8988T (cell line): Measurements from ENCODE around the gene CLIC1.

Source experiments
- DNase-seq: peaks from one replicate; pipeline ENCODE4 v3.0.0; 2011

CLIC1 gene

GRCh38 chr6:31768363-31769257, 32.3 kb upstream of the CLIC1 start:
- DNase-seq = no peak

DNA sequence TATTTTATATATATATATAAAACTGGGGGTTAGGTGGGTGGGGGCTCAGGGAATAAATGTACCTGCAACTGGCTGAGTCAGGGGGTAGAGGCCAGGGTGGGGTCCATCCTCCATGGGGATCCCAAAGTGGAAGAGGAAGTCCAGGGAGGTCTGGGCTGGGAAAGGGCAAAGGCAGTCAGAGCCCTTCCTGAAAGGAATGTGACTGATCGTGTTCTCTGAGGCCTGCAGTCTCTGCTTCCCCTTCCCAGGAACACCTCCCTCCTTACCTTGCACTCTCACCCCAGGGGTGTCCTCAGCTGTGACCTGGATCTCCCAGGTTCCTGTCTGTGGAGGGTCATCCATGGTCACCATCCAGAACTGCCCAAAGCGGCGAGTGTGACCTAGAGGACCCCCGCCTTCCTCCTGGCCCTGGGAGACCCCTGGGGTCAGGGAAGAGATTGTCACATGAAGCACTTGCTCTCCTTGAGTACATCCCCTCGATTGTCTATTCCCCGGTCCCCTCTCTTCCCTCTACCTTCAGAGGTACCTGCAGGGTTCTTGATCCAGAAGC, 30.8 kb upstream of the CLIC1 start:
- no peak for DNase-seq

DNA sequence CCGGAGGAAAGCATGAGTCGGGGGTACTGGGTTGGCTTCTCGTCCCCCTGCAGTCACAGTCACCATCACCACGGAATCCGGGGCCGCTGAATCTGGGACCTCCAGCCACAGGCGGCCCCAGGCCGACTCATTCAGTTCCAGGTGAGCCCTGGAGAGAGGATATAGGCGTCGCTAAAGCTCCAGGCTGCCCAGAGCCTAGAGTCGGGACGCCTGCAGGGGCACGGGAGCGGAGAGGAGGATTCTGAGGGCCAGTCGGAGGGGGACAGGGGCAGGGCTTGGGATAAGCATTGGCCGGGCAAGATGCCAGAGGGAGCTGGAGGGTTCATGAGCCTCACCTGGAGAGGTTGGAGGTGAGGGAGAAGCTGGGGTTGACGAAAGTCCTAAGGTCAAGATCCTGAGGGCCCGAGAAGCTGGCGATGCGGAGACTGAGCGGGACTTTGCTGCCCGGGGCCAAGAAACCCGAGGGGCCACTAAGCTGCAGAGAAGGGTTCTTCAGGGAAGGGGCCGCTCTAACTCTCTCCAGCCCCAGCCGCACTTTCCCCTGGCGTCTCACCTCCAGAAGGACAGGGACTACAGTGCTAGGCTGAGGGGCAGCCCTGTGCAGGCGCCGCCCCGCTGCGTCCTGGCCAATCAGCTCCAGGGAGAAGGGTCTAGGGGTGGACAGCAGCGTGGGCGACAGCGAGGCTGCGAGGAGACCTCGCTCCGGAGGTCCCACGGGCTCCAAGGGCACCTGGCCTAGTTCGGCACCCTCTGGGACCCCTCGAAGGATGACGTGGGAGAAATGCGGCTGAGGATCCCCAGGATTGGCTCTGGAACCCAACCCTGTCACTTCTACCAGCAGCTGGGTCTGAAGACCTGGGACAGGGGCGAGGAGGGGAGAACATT, 29.8 kb upstream of the CLIC1 start:
- DNase-seq = no peak

- DNase-seq = no peak
These were observed 29.2 kb upstream of the CLIC1 start for GRCh38 chr6:31765559-31765909.

DNA sequence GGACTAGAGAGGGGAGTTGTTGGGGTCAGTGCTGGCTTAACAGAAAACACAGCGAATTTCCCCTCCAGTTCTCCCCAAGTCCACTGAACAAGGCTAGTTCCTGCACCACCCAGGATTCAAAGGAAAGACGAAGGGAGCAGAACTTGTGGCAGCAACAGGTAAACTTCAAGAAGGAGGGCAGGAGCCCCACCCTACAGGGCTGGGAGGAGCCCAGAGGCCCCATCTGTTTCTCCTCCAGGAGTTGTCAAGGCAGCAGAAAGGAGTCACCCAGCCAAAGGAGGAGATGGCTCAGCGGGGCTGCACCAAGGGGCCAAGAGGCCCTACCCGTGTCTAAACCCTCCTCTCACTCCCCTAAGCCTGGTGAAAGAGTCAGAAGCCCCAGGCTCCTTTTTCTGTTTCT, 27.9 kb upstream of the CLIC1 start:
- DNase-seq = no peak

GRCh38 chr6:31763619-31763940, 27.2 kb upstream of the CLIC1 start:
- DNase-seq = no peak

DNA sequence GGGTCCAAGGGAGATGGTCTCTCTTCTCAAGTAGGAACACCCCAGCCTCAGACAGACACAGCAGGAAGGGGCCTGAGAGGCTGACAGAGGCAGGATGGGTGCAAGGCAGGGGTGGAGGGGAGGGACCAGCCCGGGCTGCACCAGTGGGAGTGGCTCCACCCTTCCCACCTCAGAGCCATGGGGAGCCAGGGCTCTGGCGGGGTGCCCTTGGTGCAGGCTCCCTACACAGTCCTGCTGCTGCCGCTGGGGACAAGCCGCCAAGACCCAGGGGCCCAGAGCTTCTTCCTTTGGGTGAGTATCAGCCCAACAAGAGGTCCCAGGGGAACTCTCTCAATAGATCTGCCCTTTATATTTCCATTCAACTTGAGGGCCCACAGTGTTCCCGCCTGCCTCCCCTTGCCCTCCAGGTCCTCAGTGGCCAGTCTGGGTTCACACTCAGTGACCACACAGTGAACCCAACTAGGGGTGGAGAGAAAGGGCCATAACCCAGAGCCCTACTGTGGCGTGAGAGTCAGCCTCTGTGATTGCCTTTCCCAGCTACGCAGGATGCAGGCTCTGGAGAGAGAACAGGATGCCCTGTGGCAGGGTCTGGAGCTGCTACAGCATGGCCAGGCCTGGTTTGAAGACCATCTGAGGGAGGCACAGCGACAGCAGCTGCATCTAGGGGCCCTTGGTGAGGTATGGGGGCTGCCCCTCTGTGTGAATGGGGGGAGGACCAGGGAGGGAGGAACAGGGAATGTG, 26.7 kb upstream of the CLIC1 start:
- no peak for DNase-seq

- DNase-seq = no peak
These were observed 26.0 kb upstream of the CLIC1 start, which contains the start of gene SAPCD1 for GRCh38 chr6:31762356-31762755. SAPCD1 (plus strand) TSS chr6:31762656; CDS start chr6:31763055, 399 bp downstream.

- no peak for DNase-seq
These were observed 25.0 kb upstream of the CLIC1 start for GRCh38 chr6:31761343-31761742.

DNA sequence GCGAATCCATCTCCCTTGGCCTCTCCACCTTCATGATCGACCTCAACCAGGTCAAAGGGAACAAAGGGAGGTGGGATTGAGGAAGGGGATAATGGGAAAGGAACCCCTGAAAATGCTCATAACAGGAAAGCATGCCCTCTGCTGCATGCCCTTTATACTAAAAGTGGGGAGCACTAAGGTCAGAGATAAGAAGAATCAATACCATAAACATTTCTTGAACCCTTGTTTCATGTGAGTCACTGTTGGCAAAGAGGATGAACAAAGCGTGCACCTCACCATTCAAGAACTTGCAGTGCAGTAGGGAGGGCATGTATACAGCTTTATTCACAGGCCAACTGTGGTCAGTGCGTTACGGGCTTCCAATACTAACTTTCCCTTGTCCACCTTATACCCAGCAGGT, 24.5 kb upstream of the CLIC1 start:
- DNase-seq = no peak

- no peak for DNase-seq
These were observed 22.0 kb upstream of the CLIC1 start for GRCh38 chr6:31758281-31758680.

DNA sequence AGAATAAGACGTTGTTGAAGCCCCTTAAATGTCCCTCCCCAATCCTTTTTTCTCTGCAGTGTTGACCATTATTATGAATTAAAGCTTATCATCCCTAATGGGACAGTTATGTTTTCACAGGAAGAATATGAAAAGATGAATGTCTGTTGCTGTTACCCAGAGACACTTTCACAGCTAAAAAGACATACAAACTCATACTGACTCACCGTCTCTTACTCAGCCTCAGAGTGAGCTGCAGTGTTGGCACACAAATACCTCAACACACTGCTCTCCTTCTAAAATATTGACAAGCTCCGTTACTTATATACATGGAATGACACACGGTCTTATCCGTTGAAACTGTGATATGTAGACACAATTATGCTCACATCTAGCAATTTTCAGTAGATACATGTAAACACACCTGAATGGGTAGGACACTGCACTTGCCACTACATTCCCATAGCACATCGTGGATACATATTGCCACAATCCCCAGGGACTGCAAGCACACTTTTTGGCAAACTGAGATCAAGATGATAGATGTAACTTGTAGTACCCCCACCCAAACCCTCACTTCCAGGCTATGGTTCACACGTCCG, 16.5 kb upstream of the CLIC1 start:
- no peak for DNase-seq

GRCh38 chr6:31750411-31751022, 14.2 kb upstream of the CLIC1 start:
- DNase-seq = no peak

GRCh38 chr6:31749301-31750036, 13.1 kb upstream of the CLIC1 start:
- DNase-seq = no peak

GRCh38 chr6:31744422-31744821, 8.1 kb upstream of the CLIC1 start:
- no peak for DNase-seq

DNA sequence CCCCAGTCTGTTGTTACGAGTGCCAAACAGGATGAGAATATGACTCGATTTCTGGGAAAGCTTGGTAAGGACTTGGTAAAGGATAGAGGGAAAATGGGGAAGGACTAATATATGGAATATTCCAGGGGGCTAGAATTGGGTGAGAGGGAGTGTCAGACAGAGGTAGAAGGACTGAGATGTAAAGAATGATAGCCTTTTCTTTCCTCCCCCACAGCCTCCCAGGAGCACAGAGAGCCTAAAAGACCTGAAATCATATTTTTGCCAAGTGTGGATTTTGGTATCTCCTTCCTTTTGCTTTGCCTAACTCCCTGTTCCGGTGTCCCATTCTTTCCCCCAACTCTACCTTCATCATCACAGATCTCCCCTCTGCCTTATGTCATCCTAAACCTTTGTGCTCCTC, 6.6 kb upstream of the CLIC1 start:
- no peak for DNase-seq

GRCh38 chr6:31741815-31742214, 5.5 kb upstream of the CLIC1 start:
- DNase-seq = no peak

DNA sequence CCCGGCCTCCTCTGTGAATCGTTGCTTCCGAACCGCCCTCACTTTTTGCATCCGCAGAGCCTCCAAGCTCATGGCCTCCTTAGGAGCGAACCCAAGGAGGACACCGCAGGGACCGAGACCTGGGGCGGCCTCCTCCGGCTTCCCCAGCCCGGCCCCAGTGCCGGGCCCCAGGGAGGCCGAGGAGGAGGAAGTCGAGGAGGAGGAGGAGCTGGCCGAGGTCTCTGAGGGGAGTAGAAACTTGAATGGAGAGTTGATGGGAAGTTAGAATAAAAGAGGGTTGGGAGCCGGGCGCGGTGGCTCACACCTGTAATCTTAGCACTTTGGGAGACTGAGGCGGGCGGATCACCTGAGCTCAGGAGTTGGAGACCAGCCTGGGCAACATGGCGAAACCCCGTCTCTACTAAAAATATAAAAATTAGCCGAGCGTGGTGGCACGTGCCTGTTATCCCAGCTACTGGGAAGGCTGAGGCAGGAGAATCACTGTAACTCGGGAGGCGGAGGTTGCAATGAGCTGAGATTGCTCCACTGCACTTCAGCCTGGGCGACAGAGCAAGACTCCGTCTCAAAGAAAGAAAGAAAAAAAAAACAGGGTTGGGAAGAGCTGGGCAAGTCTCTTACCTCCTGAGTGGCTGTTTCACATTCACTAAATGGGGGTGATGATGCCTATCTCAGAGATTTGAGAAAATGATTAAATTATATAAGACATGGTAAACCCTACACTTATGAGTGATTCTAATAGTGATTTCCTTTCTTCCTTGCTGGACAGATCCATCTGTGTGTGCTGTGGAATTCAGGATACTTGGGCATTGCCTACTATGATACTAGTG, 4.3 kb upstream of the CLIC1 start:
- no peak for DNase-seq

GRCh38 chr6:31739639-31740396, 3.5 kb upstream of the CLIC1 start, which contains the start of gene MSH5:
MSH5 (plus strand) TSS chr6:31740005; CDS start chr6:31740467, 462 bp downstream.
- peak; percentile 91 for DNase-seq
